ENCODE results near the gene RAB36.

Gene RAB36

DNA sequence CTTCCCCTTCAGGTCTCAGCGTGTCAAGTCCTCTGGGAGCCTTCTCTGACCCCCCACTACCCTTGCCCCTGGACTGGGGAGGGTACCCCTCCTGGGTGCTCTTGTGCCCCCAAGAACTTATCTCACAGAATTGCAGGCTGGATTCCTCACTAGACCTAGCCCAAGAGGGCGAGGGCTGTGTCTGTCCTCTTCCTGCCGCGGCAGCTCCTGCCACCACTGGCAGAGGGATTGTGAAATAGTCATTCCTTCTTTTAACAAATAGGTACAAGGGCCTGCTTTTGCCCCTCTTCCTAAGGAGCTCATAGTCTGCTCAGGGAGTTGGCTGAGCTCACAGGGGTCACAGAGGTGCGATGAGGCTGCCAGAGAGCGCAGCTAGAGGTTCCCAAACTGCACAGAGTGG is 5.5 kb downstream of the RAB36 start:
- TF ChIP-seq CTCF (conservative IDR thresholded peaks at IDR 0.05; ENCODE audit: low read depth, low read length) = no peak

DNA sequence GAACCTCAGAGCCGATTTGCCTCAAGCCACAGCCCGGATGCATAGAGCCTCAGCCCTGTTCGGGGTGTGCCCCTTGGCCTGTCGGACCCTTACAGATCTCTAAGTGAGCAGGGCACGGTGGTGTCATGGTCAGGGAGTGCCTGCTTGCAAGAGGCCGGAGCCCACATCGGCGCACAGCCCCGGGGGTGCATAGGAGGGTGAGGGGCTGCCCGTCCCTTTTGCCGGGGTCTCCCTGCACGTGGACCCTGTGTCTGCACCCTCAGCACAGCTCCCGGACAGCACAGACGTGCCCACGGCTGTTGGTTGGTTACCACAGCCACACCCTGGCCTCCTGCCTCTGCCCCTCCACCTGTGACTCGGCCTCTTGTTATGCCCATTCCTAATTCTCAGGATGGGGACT is 6.5 kb downstream of the RAB36 start:
- no peak for TF ChIP-seq CTCF (conservative IDR thresholded peaks at IDR 0.05; ENCODE audit: low read depth, low read length)

More for the DNA sequence above, 5.5 kb downstream of the RAB36 start:
- DNase-seq (ENCODE audit: low read depth) = no peak
- no peak overlapping the region for H3K4me3 ChIP-seq (ENCODE audit: low read length)

GRCh38 chr22:23152238-23153114 is 7.2 kb downstream of the RAB36 start:
- H3K4me3 ChIP-seq (ENCODE audit: low read length) = no peak overlapping the region
- DNase-seq (ENCODE audit: low read depth) = no peak
- TF ChIP-seq CTCF (conservative IDR thresholded peaks at IDR 0.05; ENCODE audit: low read depth, low read length) = no peak

More for the DNA sequence above, 6.5 kb downstream of the RAB36 start:
- DNase-seq (ENCODE audit: low read depth) = no peak
- no peak overlapping the region for H3K4me3 ChIP-seq (ENCODE audit: low read length)

- no peak overlapping the region for H3K4me3 ChIP-seq (ENCODE audit: low read length)
- TF ChIP-seq CTCF (conservative IDR thresholded peaks at IDR 0.05; ENCODE audit: low read depth, low read length) = no peak
- no peak for DNase-seq (ENCODE audit: low read depth)
Measured at GRCh38 chr22:23153994-23154393, 8.7 kb downstream of the RAB36 start.

DNA sequence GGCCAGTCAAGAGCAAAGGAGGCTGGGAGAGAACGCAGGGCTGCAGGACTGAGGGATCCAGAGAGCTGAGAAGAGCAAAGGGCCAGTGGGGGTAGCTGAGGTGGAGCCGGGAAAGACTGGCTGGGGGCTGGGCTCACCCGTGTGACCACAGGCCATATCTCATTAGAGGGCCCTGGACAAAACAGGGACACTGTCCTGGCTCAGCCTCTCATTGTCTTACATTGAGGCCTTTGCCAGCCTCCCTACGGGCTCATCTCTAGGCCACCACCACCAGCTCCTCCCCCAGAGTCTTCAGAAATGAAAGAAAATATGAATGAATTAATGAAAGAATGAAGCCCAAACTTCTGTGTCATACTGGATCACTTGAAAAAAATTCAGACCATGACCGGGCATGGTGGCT is 9.2 kb downstream of the RAB36 start:
- no peak for TF ChIP-seq CTCF (conservative IDR thresholded peaks at IDR 0.05; ENCODE audit: low read depth, low read length)
- H3K4me3 ChIP-seq (ENCODE audit: low read length) = no peak overlapping the region
- DNase-seq (ENCODE audit: low read depth) = no peak

GRCh38 chr22:23155143-23155542 is 9.9 kb downstream of the RAB36 start:
- TF ChIP-seq CTCF (conservative IDR thresholded peaks at IDR 0.05; ENCODE audit: low read depth, low read length) = no peak
- no peak for DNase-seq (ENCODE audit: low read depth)
- H3K4me3 ChIP-seq (ENCODE audit: low read length) = no peak overlapping the region

GRCh38 chr22:23155831-23156230 is 10.6 kb downstream of the RAB36 start:
- no peak for DNase-seq (ENCODE audit: low read depth)
- TF ChIP-seq CTCF (conservative IDR thresholded peaks at IDR 0.05; ENCODE audit: low read depth, low read length) = no peak
- no peak overlapping the region for H3K4me3 ChIP-seq (ENCODE audit: low read length)
